ENCODE data around the gene PCCA. TPM values are rescaled to one million over a fixed set of nuclear protein-coding genes. Genes with fewer than 3 reads are reported as not detected.

PCCA gene
- total RNA-seq, 4 donors from 2014 or later: 24.8 to 122 (median 53.0) TPM

DNA sequence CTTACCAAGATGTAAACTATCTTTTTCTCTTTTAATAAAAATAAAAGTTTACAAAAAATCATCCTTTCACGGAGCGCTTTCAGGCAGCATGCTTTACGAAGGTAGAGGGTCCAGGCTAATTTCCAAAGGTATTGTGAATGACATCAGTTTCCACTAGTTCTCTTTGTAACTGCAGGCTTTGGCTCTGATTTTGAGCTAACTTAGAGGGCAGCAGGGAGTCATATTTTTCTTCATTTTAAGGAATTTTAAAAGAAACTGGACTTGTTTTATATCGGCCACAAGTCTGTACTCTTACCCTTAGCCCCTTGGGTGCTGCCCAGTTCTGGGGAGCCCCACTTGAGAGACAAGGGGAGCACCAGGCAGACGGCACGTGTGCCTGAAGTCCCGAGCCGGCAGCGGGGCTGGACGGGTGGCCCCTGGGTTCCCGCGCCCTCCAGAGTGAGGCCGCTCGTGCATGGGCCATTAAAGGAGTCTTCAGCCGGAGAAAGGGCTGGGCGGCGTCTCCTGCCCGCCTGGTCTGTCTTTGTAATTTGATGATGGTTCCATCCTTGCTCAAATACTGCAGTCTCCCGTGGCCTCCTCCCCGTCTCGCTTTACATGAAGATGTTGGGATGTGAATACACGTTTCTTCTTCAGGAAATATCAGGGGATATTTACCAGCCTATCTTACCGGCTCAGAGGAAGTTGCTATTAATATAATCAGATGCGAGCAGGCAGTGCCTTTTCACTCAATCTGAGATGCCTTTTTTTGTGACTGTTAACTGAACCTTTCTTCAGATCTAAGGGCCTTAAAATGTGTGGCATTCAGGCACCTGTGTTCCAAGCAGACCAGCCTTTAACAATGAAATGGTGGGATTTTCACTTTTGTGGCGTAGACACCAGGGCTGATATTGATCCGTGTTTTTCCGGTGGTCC lies 432.3 kb downstream of the PCCA start:
- no peaks in the 10 kb centered on the region for H3K27me3 ChIP-seq
- H3K36me3 ChIP-seq: no peaks in the 10 kb centered on the region
- H3K4me1 ChIP-seq: no peaks in the 10 kb centered on the region
- H3K4me3 ChIP-seq: no peak overlapping the region
- intact Hi-C loops (cut with DNase I; ENCODE audit: low total_unique reads): no loop called here
- DNase-seq: no peak
- H3K9me3 ChIP-seq: no peaks in the 10 kb centered on the region
- TF ChIP-seq CTCF (IDR thresholded peaks at IDR 0.05): no peak
- no peak for TF ChIP-seq POLR2A (IDR thresholded peaks at IDR 0.05)
- H3K27ac ChIP-seq: no peak overlapping the region

DNA sequence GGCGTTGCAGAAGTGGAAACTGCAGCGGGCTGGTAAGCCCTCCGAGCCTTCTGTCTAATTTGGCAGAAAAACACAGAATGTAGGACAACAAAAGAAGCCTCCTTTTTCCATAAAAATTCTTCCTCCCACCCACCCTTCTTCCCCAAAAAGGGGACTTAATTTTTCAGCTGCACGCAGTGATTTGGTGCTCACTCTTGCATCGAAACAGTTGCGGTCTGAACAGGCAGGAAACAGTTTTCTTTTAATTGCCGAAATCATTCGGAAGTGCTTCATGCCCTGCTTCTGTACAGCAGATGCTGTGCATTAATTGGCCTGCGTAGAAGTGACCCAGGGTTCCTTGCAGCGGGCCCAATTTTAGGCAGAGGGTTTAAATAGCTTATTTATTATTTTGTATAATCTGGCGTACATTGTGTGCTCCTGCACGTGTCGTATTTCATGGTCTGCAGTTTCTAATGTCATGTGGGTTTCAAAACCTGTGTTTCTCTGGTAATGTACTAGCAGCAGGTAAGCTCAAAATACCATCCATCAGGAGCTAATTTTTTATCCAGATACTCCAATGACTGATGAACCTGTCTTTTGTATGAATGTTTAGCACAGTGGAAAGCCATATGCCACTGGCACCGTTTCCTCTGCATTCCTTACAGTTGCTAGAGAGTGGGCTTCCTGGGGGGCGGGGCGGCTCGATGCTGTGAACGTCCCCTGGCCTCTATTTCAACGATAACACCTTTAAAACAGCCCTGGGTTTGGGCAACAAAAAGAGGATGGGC lies 433.1 kb downstream of the PCCA start:
- Histone ChIP-seq H3K36me3 (no peaks in the 10 kb centered on the region), H3K27me3 (no peaks in the 10 kb centered on the region), H3K27ac (no peak overlapping the region), H3K4me1 (no peaks in the 10 kb centered on the region), H3K9me3 (no peaks in the 10 kb centered on the region), H3K4me3 (no peak overlapping the region)
- TF ChIP-seq CTCF (IDR thresholded peaks at IDR 0.05): no peak
- no peak for TF ChIP-seq POLR2A (IDR thresholded peaks at IDR 0.05)
- intact Hi-C loops (cut with DNase I; ENCODE audit: low total_unique reads): no loop called here
- no peak for DNase-seq

DNA sequence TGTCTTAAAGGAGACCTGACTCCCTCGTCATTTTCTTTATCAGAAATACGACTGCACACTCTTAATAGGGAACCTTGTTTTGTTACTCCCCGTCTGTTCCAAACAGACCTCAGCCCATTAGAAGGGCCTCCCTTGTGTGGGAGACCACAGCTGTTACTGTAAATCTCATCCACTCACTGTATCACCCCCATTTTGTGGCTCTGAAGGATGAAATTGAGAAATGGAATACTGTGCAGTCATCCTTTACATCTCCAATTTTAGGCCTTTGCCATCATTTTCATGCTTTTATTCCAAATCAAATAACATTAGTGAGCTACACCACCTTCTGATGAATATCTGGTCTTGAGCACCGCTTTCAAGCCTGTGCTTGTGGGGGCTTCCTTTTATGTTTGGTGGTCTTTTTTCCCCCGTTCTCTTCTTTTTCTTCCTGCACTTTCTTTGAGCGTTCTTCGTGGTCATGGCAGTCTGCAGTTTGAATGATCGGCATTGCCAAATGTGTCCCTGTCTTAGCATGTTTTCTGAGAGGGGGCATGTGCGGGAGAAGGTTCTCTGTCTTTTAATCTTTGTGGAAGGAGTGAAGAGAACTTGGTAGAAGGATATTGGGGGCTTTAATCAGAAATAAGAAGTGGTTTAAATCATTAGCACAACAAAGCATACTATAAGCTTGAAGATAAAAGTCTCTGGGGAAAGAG lies 433.9 kb downstream of the PCCA start:
- Histone ChIP-seq H3K4me3 (no peak overlapping the region), H3K9me3 (no peaks in the 10 kb centered on the region), H3K4me1 (no peaks in the 10 kb centered on the region), H3K36me3 (no peaks in the 10 kb centered on the region), H3K27ac (no peak overlapping the region), H3K27me3 (no peaks in the 10 kb centered on the region)
- TF ChIP-seq CTCF (IDR thresholded peaks at IDR 0.05): no peak
- TF ChIP-seq POLR2A (IDR thresholded peaks at IDR 0.05): no peak
- intact Hi-C loops (cut with DNase I; ENCODE audit: low total_unique reads): no loop called here
- no peak for DNase-seq

GRCh38 chr13:100523411-100523810 lies 434.5 kb downstream of the PCCA start:
- DNase-seq: no peak
- Histone ChIP-seq H3K9me3 (no peaks in the 10 kb centered on the region), H3K4me1 (no peaks in the 10 kb centered on the region), H3K4me3 (no peak overlapping the region), H3K27me3 (no peaks in the 10 kb centered on the region), H3K27ac (no peak overlapping the region), H3K36me3 (no peaks in the 10 kb centered on the region)
- TF ChIP-seq POLR2A (IDR thresholded peaks at IDR 0.05): no peak
- no peak for TF ChIP-seq CTCF (IDR thresholded peaks at IDR 0.05)
- intact Hi-C loops (cut with DNase I; ENCODE audit: low total_unique reads): no loop called here
